H9 (cell line): ENCODE measurements around the gene OPN5. TPM values are rescaled to one million over a fixed set of nuclear protein-coding genes. Genes with fewer than 3 reads are reported as not detected.

Experiments used
- DNase-seq: peaks from one replicate; pipeline ENCODE4 v3.0.0-alpha.2; 2017
- H2AFZ ChIP-seq: one replicate; pipeline ENCODE4 v1.6.1; 2013; ENCODE audit warnings: mild to moderate bottlenecking, low read length, control low read depth, moderate library complexity
- H2AK5ac ChIP-seq: 2 replicates; pipeline ENCODE4 v1.6.1; 2013; ENCODE audit warnings: low read length, control low read depth, mixed read lengths; ENCODE audit not compliant: insufficient read length
- H2BK120ac ChIP-seq: one replicate; pipeline ENCODE4 v1.6.1; 2013; ENCODE audit warnings: low read depth, mild to moderate bottlenecking, low read length, control low read depth, inconsistent platforms; ENCODE audit not compliant: poor library complexity, severe bottlenecking
- H2BK12ac ChIP-seq: 2 replicates; pipeline ENCODE4 v1.6.1; 2013; ENCODE audit warnings: low read length, control low read depth, mixed read lengths, low read depth; ENCODE audit not compliant: insufficient read length
- H2BK15ac ChIP-seq: 2 replicates; pipeline ENCODE4 v1.6.1; 2013; ENCODE audit warnings: low read depth, low read length, control low read depth
- H2BK20ac ChIP-seq: one replicate; pipeline ENCODE4 v1.6.1; 2013; ENCODE audit warnings: low read depth, mild to moderate bottlenecking, low read length, control low read depth, inconsistent platforms; ENCODE audit not compliant: poor library complexity, severe bottlenecking
- H2BK5ac ChIP-seq: 2 replicates; pipeline ENCODE4 v1.6.1; 2013; ENCODE audit warnings: low read length, control low read depth, mixed read lengths; ENCODE audit not compliant: insufficient read length
- H3K14ac ChIP-seq: 2 replicates; pipeline ENCODE4 v1.6.1; 2013; ENCODE audit warnings: low read length, control low read depth; ENCODE audit not compliant: insufficient read depth
- H3K18ac ChIP-seq: 2 replicates; pipeline ENCODE4 v1.6.1; 2013; ENCODE audit warnings: low read depth, mild to moderate bottlenecking, mixed read lengths, low read length, control low read depth; ENCODE audit not compliant: insufficient read length
- H3K23ac ChIP-seq: 2 replicates; pipeline ENCODE4 v1.6.1; 2013; ENCODE audit warnings: low read length, control low read depth, mixed read lengths, low read depth; ENCODE audit not compliant: insufficient read length
- H3K23me2 ChIP-seq: 2 replicates; pipeline ENCODE4 v1.6.1; 2013; ENCODE audit warnings: low read depth, mild to moderate bottlenecking, mixed read lengths, low read length, control low read depth; ENCODE audit not compliant: insufficient read length, poor library complexity, severe bottlenecking
- H3K27ac ChIP-seq: 2 replicates; pipeline ENCODE4 v1.5.1; 2013; ENCODE audit warnings: low read length, control low read depth, mixed read lengths, low read depth; ENCODE audit not compliant: insufficient read length
- H3K27me3 ChIP-seq: 2 replicates; pipeline ENCODE4 v1.6.1; 2013; ENCODE audit warnings: low read length, control low read depth, inconsistent platforms; ENCODE audit not compliant: insufficient read depth
- H3K4ac ChIP-seq: 2 replicates; pipeline ENCODE4 v1.6.1; 2013; ENCODE audit warnings: low read depth, mild to moderate bottlenecking, control low read depth, inconsistent platforms, low read length, moderate library complexity
- H3K4me1 ChIP-seq: 2 replicates; pipeline ENCODE4 v1.6.1; 2013; ENCODE audit warnings: low read length, control low read depth, inconsistent platforms; ENCODE audit not compliant: insufficient read depth
- H3K4me2 ChIP-seq: 2 replicates; pipeline ENCODE4 v1.6.1; 2013; ENCODE audit warnings: low read length, control low read depth, mixed read lengths; ENCODE audit not compliant: insufficient read length, insufficient read depth
- H3K56ac ChIP-seq: 2 replicates; pipeline ENCODE4 v1.6.1; 2013; ENCODE audit warnings: low read depth, mild to moderate bottlenecking, mixed read lengths, low read length, control low read depth; ENCODE audit not compliant: insufficient read length
- H3K79me1 ChIP-seq: 2 replicates; pipeline ENCODE4 v1.6.1; 2013; ENCODE audit warnings: low read depth, mild to moderate bottlenecking, moderate library complexity, low read length, control low read depth, inconsistent platforms; ENCODE audit not compliant: insufficient read depth, poor library complexity, severe bottlenecking
- H3K79me2 ChIP-seq: 2 replicates; pipeline ENCODE4 v1.6.1; 2013; ENCODE audit warnings: low read length, control low read depth, inconsistent platforms; ENCODE audit not compliant: insufficient read depth
- H3K9ac ChIP-seq: 2 replicates; pipeline ENCODE4 v1.6.1; 2013; ENCODE audit warnings: low read length, control low read depth, mixed read lengths; ENCODE audit not compliant: insufficient read length; ENCODE audit errors: extremely low read depth
- H3K9me3 ChIP-seq: one replicate; pipeline ENCODE4 v1.6.1; 2013; ENCODE audit warnings: low read depth, low read length, inconsistent platforms; ENCODE audit not compliant: control insufficient read depth
- H3T11ph ChIP-seq: one replicate; pipeline ENCODE4 v1.6.1; 2013; ENCODE audit warnings: mild to moderate bottlenecking, low read length, control low read depth, inconsistent platforms
- H4K20me1 ChIP-seq: one replicate; pipeline ENCODE4 v1.6.1; 2013; ENCODE audit not compliant: control insufficient read depth, insufficient read length, insufficient read depth
- H4K5ac ChIP-seq: 2 replicates; pipeline ENCODE4 v1.6.1; 2013; ENCODE audit warnings: low read depth, mild to moderate bottlenecking, mixed read lengths, low read length, control low read depth; ENCODE audit not compliant: insufficient read length
- H4K8ac ChIP-seq: replicated peaks from 2 replicates; pipeline ENCODE4 v1.6.1; 2013; ENCODE audit warnings: low read length, control low read depth, mixed read lengths, low read depth; ENCODE audit not compliant: insufficient read length
- H4K91ac ChIP-seq: 2 replicates; pipeline ENCODE4 v1.6.1; 2013; ENCODE audit warnings: low read depth, mild to moderate bottlenecking, moderate library complexity, mixed read lengths, low read length, control low read depth; ENCODE audit not compliant: insufficient read length
- H3K27ac Mint-ChIP-seq, 3 experiments: 2 replicates in 2 of 3; 3 replicates in 1 of 3; pipeline ENCODE4 v1.8.0; 2020 to 2021; ENCODE audit warnings: mixed read lengths in 3 of 3, mild to moderate bottlenecking in 1 of 3, moderate library complexity in 1 of 3
- H3K27me3 Mint-ChIP-seq: 2 replicates; pipeline ENCODE4 v1.8.0; 2021; ENCODE audit warnings: low read depth, mild to moderate bottlenecking, moderate library complexity, mixed read lengths
- H3K36me3 Mint-ChIP-seq, 3 experiments: 2 replicates in 2 of 3; 3 replicates in 1 of 3; pipeline ENCODE4 v1.8.0; 2020 to 2021; ENCODE audit warnings: low read depth in 3 of 3, mixed read lengths in 3 of 3; ENCODE audit not compliant: insufficient read depth in 1 of 3
- H3K4me1 Mint-ChIP-seq, 2 experiments: 2 replicates each; pipeline ENCODE4 v1.8.0; 2020; ENCODE audit warnings: mixed read lengths in 2 of 2
- H3K4me3 Mint-ChIP-seq, 2 experiments: 2 replicates in 1 of 2; 3 replicates in 1 of 2; pipeline ENCODE4 v1.8.0; 2020 to 2021; ENCODE audit warnings: mild to moderate bottlenecking in 2 of 2, mixed read lengths in 2 of 2, moderate library complexity in 1 of 2
- H3K9me3 Mint-ChIP-seq, 2 experiments: 2 replicates in 1 of 2; 3 replicates in 1 of 2; pipeline ENCODE4 v1.8.0; 2020; ENCODE audit warnings: mild to moderate bottlenecking in 2 of 2, mixed read lengths in 2 of 2, moderate library complexity in 1 of 2
- CTCF ChIP-seq: fragments of 200-600 bp; sonication (generic); conservative IDR thresholded peaks from 3 replicates; pipeline ENCODE4 v1.8.0; 2021; ENCODE audit warnings: antibody characterized with exemption, mild to moderate bottlenecking
- WGBS: extraction: QIAGEN DNeasy Blood & Tissue Kit; methylation state at CpG from one replicate; pipeline ENCODE4 v1.1.7; 2013; ENCODE audit warnings: missing lambda C conversion rate, low lambda C conversion rate, mixed read lengths; ENCODE audit not compliant: insufficient read length; ENCODE audit errors: extremely low coverage; 5-methylcytosine and 5-hydroxymethylcytosine counted together
- total RNA-seq: library from RNA; stranded (reverse); gene quantifications from 2 replicates; pipeline ENCODE4 v1.2.1, GENCODE V29; 2021

The OPN5 gene
- total RNA-seq, 1 experiment from 2014 or later = not detected

- Histone ChIP-seq H4K8ac (no peak overlapping the region), H2AFZ (no peak overlapping the region), H3K56ac (no peak overlapping the region), H2AK5ac (no peak overlapping the region), H3K9ac (no peak overlapping the region), H4K91ac (no peak overlapping the region), H2BK15ac (no peak overlapping the region), H3K79me2 (no peaks in the 10 kb centered on the region), H3K27me3 (no peaks in the 10 kb centered on the region), H3K14ac (no peak overlapping the region), H4K5ac (no peak overlapping the region), H2BK20ac (no peak overlapping the region), H3K4me2 (no peak overlapping the region), H2BK120ac (no peak overlapping the region), H3K27ac (no peak overlapping the region), H3K79me1 (no peaks in the 10 kb centered on the region), H3T11ph (no peak overlapping the region), H2BK12ac (no peak overlapping the region), H2BK5ac (no peak overlapping the region), H3K4ac (no peak overlapping the region), H3K4me1 (no peaks in the 10 kb centered on the region), H4K20me1 (no peaks in the 10 kb centered on the region), H3K23me2 (no peaks in the 10 kb centered on the region), H3K9me3 (no peaks in the 10 kb centered on the region), H3K23ac (no peak overlapping the region), H3K18ac (no peak overlapping the region)
- DNase-seq = no peak
- no peaks in the 10 kb centered on the region for H3K9me3 Mint-ChIP-seq
- no peaks in the 10 kb centered on the region for H3K4me1 Mint-ChIP-seq
- H3K27me3 Mint-ChIP-seq = no peaks in the 10 kb centered on the region
- no peak overlapping the region for H3K4me3 Mint-ChIP-seq
- TF ChIP-seq CTCF = no peak
- H3K36me3 Mint-ChIP-seq = no peaks in the 10 kb centered on the region
- WGBS = no CpG with 5 or more reads among the region's 6 CpGs
- no peak overlapping the region for H3K27ac Mint-ChIP-seq
These were observed 70.9 kb downstream of the OPN5 start for GRCh38 chr6:47852727-47853126.
